Stomach (tissue), 9 donors: ENCODE results near the gene GPC6. TPM values are rescaled to one million over a fixed set of nuclear protein-coding genes. Genes with fewer than 3 reads are reported as not detected.

Source experiments
- DNase-seq, 2 donors: peaks; one replicate each; pipeline versions ENCODE4 v3.0.0 to v3.0.0-alpha.2; 2013 to 2019
- H3K27ac ChIP-seq, 5 donors: fragments of 200-600 bp in 4 of 5; sonication (generic) in 4 of 5; one replicate each; pipeline ENCODE4 v1.5.1; 2013 to 2019; ENCODE audit warnings: mild to moderate bottlenecking in 1 of 5, moderate library complexity in 1 of 5
- H3K27me3 ChIP-seq, 3 donors: fragments of 200-600 bp; sonication (generic); one replicate each; pipeline ENCODE4 v1.5.1; 2017 to 2019; ENCODE audit warnings: mixed run types in 1 of 3
- H3K36me3 ChIP-seq, 4 donors: fragments of 200-600 bp; sonication (generic); 1 replicate in 3 of 4; 2 replicates in 1 of 4; pipeline ENCODE4 v1.5.1; 2016 to 2019
- H3K4me1 ChIP-seq, 4 donors: fragments of 200-600 bp; sonication (generic); one replicate each; pipeline ENCODE4 v1.5.1; 2016 to 2019
- H3K4me3 ChIP-seq, 4 donors: fragments of 200-600 bp; sonication (generic) in 3 of 4; one replicate each; pipeline ENCODE4 v1.5.1; 2016 to 2019; ENCODE audit warnings: mild to moderate bottlenecking in 1 of 4
- H3K9me3 ChIP-seq, 4 donors: fragments of 200-600 bp; sonication (generic); one replicate each; pipeline ENCODE4 v1.5.1; 2016 to 2019
- CTCF ChIP-seq, 7 experiments: fragments of 450-650 bp in 4 of 7; fragments of 200-600 bp in 3 of 7; sonication (generic) in 3 of 7; IDR thresholded peaks; one replicate each; pipeline ENCODE4 v1.5.1; 2016 to 2019; ENCODE audit warnings: antibody characterized with exemption in 7 of 7, control low read depth in 2 of 7, mild to moderate bottlenecking in 1 of 7
- EP300 ChIP-seq: sonication (generic); formaldehyde crosslinking; IDR thresholded peaks from one replicate; pipeline ENCODE4 v1.6.1; 2017; ENCODE audit warnings: antibody characterized with exemption
- POLR2A ChIP-seq, 4 donors: fragments of 450-650 bp; IDR thresholded peaks; one replicate each; pipeline ENCODE4 v1.6.1; 2016; ENCODE audit warnings: antibody characterized with exemption in 4 of 4, control low read depth in 2 of 4, mild to moderate bottlenecking in 1 of 4, moderate library complexity in 1 of 4
- POLR2AphosphoS5 ChIP-seq, 3 donors: sonication (generic); formaldehyde crosslinking; IDR thresholded peaks; one replicate each; pipeline ENCODE4 v1.6.1; 2016; ENCODE audit warnings: antibody characterized with exemption in 3 of 3
- WGBS, 5 donors: extraction: QIAGEN DNeasy Blood & Tissue Kit in 3 of 5; methylation state at CpG; one replicate each; pipeline versions ENCODE4 v1.1.5 to v1.1.7; 2013 to 2018; 5-methylcytosine and 5-hydroxymethylcytosine counted together
- intact Hi-C: fragments of 100-400 bp; cut with DNase I; formaldehyde crosslinking; loops from one replicate; pipeline ENCODE4 v1.15.1; 2023; ENCODE audit warnings: low total_unique reads
- polyA plus RNA-seq, 3 donors: library from polyadenylated mRNA; stranded (reverse); fragments of 200-250 nt; gene quantifications; one replicate each; pipeline ENCODE4 v1.2.3, GENCODE V29; 2013
- total RNA-seq, 5 donors: library from RNA; depleted of rRNA; stranded (reverse); fragments of >200 nt; gene quantifications; one replicate each; pipeline versions ENCODE4 v1.1.0 to v1.2.3, GENCODE V29; 2014 to 2016
- donor health status: healthy with polysubstance abuse.
- donor health status: Bipolar disorder and iron deficiency.
- donor health status: healthy.

Gene GPC6
- total and polyA plus RNA-seq, 8 donors = 0.70 to 52.7 (median 5.6) TPM

GRCh38 chr13:94088742-94089141 lies 862.1 kb downstream of the GPC6 start:
- Histone ChIP-seq H3K9me3 (peaks cover 0 to 12% (median 0%) of the 10 kb centered on the region in 4 donors), H3K4me1 (no peaks in the 10 kb centered on the region), H3K27me3 (no peaks in the 10 kb centered on the region), H3K36me3 (no peaks in the 10 kb centered on the region), H3K4me3 (no peak overlapping the region), H3K27ac (no peak overlapping the region)
- TF ChIP-seq EP300 (no peak), POLR2AphosphoS5 (IDR thresholded peaks at IDR 0.05) (no peak), POLR2A (IDR thresholded peaks at IDR 0.05) (no peak), CTCF (IDR thresholded peaks at IDR 0.05) (no peak)
- 43 to 70% (median 46%) methylated on average over 4 of the region's 4 CpGs for WGBS, 5 donors
- no peak for DNase-seq
- intact Hi-C loops = no loop called here

GRCh38 chr13:94090773-94091480 lies 864.3 kb downstream of the GPC6 start:
- Histone ChIP-seq H3K27me3 (no peaks in the 10 kb centered on the region), H3K9me3 (peaks cover 0 to 12% (median 0%) of the 10 kb centered on the region in 4 donors), H3K4me3 (no peak overlapping the region), H3K4me1 (no peaks in the 10 kb centered on the region), H3K36me3 (no peaks in the 10 kb centered on the region), H3K27ac (no peak overlapping the region)
- intact Hi-C loops = no loop called here
- no peak for TF ChIP-seq POLR2AphosphoS5 (IDR thresholded peaks at IDR 0.05)
- no peak for TF ChIP-seq EP300
- no peak for TF ChIP-seq POLR2A (IDR thresholded peaks at IDR 0.05)
- TF ChIP-seq CTCF (IDR thresholded peaks at IDR 0.05) = no peak
- DNase-seq = no peak
- WGBS, 5 donors = 20 to 48% (median 28%) methylated on average over 3 of the region's 3 CpGs

- no peak overlapping the region for H3K27ac ChIP-seq
- no peak for TF ChIP-seq POLR2AphosphoS5 (IDR thresholded peaks at IDR 0.05)
- TF ChIP-seq EP300 = no peak
- TF ChIP-seq CTCF (IDR thresholded peaks at IDR 0.05) = no peak
- no peak for TF ChIP-seq POLR2A (IDR thresholded peaks at IDR 0.05)
- no peak for DNase-seq
- no peaks in the 10 kb centered on the region for H3K27me3 ChIP-seq
- no peaks in the 10 kb centered on the region for H3K36me3 ChIP-seq
- no peak overlapping the region for H3K4me3 ChIP-seq
- H3K9me3 ChIP-seq = peaks cover 0 to 12% (median 0%) of the 10 kb centered on the region in 4 donors
- intact Hi-C loops = no loop called here
- 47 to 72% (median 62%) methylated on average over 2 of the region's 2 CpGs for WGBS, 5 donors
- no peaks in the 10 kb centered on the region for H3K4me1 ChIP-seq
Observed at GRCh38 chr13:94093652-94094315, 867.2 kb downstream of the GPC6 start.

- intact Hi-C loops = no loop called here
- 88 to 97% (median 91%) methylated on average over 2 of the region's 2 CpGs for WGBS, 5 donors
Observed at GRCh38 chr13:94109715-94110374, 883.2 kb downstream of the GPC6 start.

More at GRCh38 chr13:94109715-94110374, 883.2 kb downstream of the GPC6 start:
- no peaks in the 10 kb centered on the region for H3K36me3 ChIP-seq
- peaks cover 0 to 5% (median 0%) of the 10 kb centered on the region in 4 donors for H3K9me3 ChIP-seq
- H3K4me3 ChIP-seq = no peak overlapping the region
- no peak overlapping the region for H3K27ac ChIP-seq
- no peaks in the 10 kb centered on the region for H3K27me3 ChIP-seq
- no peak for DNase-seq
- no peaks in the 10 kb centered on the region for H3K4me1 ChIP-seq
- TF ChIP-seq POLR2AphosphoS5 (IDR thresholded peaks at IDR 0.05) (no peak), EP300 (no peak), POLR2A (IDR thresholded peaks at IDR 0.05) (no peak), CTCF (IDR thresholded peaks at IDR 0.05) (no peak)
